ENCODE data around the gene PURA. TPM values are rescaled to one million over a fixed set of nuclear protein-coding genes. Genes with fewer than 3 reads are reported as not detected.

The PURA gene
- total and polyA plus RNA-seq, 2 of the 13 experiments (the other 11 are each of a cell fraction or from before 2014, with no cell fraction given): 2.0 to 5.0 TPM

- no peak for TF ChIP-seq CEBPZ (IDR thresholded peaks at IDR 0.05; ENCODE audit: low read length)
- 0 out of 2 replicates have a peak, but pooled peaks have one; percentile 24 for TF ChIP-seq FOXA3 (CRISPR knock-in tag; IDR thresholded peaks at IDR 0.05)
- TF ChIP-seq U2AF1 (optimal IDR thresholded peaks at IDR 0.05; ENCODE audit: low read depth, low read length): no peak
- TF ChIP-seq CEBPG (CRISPR knock-in tag; IDR thresholded peaks at IDR 0.05): peak; percentile 91
- no peak for TF ChIP-seq NR2F6 (IDR thresholded peaks at IDR 0.05)
- TF ChIP-seq NR2F6 (CRISPR knock-in tag; IDR thresholded peaks at IDR 0.05): peak; percentile 27; the same call in 1 of the 2 replicates
- TF ChIP-seq ZNF260 (CRISPR knock-in tag; IDR thresholded peaks at IDR 0.05; ENCODE audit: borderline replicate concordance, low read depth): no peak
- TF ChIP-seq MBNL3 (CRISPR knock-in tag; conservative IDR thresholded peaks at IDR 0.05): no peak
- TF ChIP-seq HOXD1 (CRISPR knock-in tag; IDR thresholded peaks at IDR 0.05): no peak
- no peak for TF ChIP-seq MTA3 (CRISPR knock-in tag; IDR thresholded peaks at IDR 0.05)
- TF ChIP-seq SAFB2 (CRISPR knock-in tag; IDR thresholded peaks at IDR 0.05; ENCODE audit: borderline replicate concordance, low read depth): peak; percentile 80; the same call in 1 of the 2 replicates
- TF ChIP-seq YY1 (IDR thresholded peaks at IDR 0.05; ENCODE audit: insufficient read depth, insufficient replicate concordance, low read depth, low read length): no peak
- no peak for TF ChIP-seq ZNF407 (CRISPR knock-in tag; IDR thresholded peaks at IDR 0.05; ENCODE audit: not compliant biosample characterization)
- TF ChIP-seq ISL2 (CRISPR knock-in tag; IDR thresholded peaks at IDR 0.05): peak; percentile 68
- TF ChIP-seq ZNF33B (CRISPR knock-in tag; IDR thresholded peaks at IDR 0.05): no peak
- peak; percentile 77; the same call in 1 of the 2 replicates for TF ChIP-seq ZNF280B (CRISPR knock-in tag; IDR thresholded peaks at IDR 0.05; ENCODE audit: borderline replicate concordance)
Observed at GRCh38 chr5:140174465-140175366, 60.8 kb downstream of the PURA start, which contains the start of gene CYSTM1 (continued).
